SK-N-DZ (cell line): ENCODE measurements around the gene P2RX2.

Experiments
- DNase-seq: peaks from one replicate; pipeline ENCODE4 v3.0.0-alpha.2; 2015; ENCODE audit warnings: low spot score
- small RNA-seq, 2 experiments: library from RNA; depleted of rRNA; stranded (forward); fragments of <200 nt; gene quantifications; one replicate each; pipeline ENCODE3, GENCODE V24; 2014

Gene P2RX2

DNA sequence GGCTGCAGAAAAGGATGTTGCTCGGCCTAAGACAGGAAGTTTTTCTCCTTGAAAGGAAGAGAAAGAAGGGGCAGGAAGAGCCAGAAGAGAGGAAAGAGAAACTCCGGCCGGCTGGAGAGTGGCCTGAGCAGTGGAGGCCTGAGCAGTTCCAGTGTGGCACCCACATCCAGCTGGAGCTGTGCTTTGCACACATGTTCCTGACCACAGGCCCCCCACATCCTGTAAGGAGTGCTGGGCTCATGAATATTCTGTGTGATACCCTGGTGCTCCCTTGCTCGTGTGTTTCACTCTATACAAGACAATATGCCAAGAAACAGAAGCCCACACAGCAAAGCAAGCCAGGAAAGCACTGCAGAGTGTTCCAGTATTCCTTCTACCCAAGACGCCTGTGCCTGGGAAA, 41.5 kb downstream of the P2RX2 start:
- DNase-seq = no peak

DNA sequence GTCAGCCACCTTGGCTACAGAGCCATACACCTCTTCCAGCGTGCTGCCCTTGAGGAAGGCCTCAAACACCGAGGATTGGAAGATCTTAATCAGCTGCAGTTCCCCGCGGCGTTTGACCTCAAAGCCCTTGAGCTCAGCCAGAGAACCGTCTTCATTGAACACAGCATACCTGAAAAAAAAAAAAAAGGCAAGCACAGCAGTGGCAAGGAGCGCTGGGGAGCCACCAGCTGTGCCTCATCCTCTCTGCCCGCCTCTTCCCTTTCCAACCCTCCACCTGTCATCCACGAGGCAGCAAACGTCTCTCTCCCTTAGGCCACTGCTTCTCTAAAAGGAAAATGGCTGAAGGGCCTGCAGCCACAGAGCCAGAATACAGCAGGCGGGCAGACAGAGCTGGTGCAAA, 42.4 kb downstream of the P2RX2 start:
- no peak for DNase-seq

DNA sequence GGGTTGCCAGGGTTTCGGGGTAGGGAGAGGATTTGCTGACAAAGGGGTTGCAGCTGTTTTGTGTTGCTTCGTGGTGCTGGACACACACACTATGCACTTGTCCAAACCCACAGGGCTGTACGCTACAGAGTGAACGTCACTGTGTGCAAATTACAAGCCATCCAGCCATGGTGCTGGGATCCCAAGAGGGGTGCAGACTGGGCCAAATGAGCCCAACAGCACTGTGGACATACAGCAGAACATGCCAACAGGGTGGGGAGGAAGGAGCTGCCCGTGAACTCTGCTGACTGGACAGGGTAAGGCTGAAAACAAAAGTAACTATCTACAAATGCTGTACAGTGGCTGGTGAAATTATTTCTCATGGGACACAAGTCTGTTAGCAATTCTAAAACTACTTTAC, 43.4 kb downstream of the P2RX2 start:
- DNase-seq = no peak

DNA sequence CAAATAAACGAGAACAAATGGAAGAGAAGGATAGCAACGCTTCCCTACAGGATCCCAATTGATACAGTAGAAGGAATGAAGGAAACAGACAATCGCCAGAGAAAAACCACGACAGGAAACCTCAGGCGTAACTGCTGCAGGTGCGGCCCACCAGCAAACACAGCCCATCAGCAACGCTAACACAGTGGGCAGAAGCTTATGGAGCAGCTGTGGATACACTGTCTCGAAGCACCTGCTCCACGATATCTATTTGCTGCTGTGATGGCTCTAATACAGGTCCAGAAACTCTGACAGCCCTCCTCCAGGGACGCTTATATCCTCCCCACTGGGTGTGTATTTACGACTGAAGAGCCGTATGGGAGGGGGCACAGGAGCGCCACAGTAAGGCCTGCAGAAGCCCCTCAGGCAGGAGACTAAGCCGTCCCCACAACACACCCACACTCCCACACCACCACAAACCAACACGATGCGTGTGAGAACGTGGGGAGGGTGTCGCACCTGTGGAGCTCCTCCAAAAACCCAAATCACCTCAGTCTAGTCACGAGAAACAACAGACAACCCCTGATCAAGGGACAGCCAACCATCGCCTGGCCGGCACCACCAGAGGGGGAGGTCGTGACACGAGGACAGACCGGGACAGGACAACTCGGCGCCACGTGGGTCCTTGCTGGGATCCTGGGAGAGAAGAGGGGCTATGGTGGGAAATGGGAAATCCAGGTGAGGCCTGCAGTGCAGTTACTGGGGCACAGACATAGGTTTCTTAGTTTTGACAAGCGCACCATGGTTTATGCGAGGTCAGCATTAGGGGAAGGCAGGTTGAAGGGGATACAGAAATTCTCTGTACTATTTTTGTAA, 44.6 kb downstream of the P2RX2 start:
- no peak for DNase-seq

DNA sequence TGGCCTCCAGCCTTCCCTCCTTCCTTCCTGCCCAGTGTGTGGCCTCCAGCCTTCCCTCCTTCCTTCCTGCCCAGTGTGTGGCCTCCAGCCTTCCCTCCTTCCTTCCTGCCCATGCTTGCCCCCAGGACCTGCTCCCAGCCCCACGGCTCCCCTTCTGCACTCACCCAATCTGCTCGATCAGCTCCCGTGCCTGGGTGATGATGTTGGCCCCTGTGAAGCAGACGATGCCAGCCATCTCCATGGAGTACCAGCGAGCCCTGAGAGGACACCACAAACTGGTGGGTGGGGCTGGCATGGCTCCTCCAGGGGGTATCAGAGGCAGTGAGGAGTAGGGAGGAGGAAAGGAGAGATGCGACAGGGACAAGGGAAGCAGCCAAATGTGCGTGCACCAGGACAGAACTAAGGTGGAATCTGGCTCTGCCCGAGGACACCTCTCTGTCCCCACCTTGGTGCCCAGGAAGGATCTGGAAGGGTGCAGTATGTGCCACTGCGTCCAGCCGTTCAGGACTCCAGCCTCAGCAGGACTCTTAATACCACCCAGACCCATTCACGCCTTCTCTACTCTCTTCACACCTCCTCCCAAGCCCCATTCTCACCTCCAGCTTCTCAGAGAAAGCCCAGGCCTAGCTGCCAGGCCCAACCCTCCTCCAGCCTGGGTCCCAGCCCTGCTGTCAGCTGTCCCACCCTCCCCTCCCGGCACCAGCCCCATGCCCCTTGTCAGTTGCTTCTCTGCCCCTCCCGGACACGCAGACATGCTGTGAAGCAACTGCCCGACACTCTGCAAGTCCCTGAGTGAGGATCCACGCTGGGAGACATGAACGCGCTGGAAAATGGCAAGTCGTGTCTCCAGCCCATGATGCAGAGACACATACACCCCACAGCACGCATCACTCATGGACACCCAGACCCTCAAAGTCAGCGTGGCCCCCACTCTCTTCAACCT, 45.9 kb downstream of the P2RX2 start:
- DNase-seq = no peak

DNA sequence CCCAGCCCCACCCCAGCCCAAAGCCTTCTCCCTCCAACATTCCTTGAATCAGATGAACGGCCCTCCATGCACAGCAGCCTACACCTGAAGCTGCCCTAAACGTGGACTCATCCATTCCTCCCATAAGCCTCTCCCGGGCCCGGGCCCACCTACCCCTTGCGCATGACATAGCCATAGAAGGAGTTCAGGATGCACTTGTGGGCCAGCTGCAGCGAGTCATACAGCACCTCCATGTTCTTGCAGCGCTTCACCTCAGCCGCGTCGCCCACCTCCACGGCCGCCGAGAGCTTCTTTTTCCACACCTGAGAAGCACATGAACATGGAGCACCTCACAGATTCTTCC, 46.5 kb downstream of the P2RX2 start:
- no peak for DNase-seq

DNA sequence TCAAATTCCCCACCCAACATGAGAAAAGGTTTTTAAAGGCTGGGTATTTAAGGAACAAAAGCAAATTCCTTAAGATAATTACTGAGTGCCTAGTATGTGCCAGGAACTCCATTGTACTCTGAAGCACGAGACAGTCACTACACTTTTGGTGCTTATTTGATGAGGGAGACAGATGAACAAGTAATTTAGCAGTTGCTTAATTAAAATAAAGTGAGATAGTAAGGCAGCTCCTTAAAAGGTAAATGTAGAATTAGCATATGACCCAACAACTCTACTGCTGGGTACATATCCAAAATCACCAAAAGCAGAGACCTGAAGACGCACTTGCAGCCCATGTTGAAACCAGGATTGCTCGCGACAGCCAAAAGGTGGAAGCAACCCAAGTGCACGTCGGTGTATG, 47.2 kb downstream of the P2RX2 start:
- DNase-seq = no peak

DNA sequence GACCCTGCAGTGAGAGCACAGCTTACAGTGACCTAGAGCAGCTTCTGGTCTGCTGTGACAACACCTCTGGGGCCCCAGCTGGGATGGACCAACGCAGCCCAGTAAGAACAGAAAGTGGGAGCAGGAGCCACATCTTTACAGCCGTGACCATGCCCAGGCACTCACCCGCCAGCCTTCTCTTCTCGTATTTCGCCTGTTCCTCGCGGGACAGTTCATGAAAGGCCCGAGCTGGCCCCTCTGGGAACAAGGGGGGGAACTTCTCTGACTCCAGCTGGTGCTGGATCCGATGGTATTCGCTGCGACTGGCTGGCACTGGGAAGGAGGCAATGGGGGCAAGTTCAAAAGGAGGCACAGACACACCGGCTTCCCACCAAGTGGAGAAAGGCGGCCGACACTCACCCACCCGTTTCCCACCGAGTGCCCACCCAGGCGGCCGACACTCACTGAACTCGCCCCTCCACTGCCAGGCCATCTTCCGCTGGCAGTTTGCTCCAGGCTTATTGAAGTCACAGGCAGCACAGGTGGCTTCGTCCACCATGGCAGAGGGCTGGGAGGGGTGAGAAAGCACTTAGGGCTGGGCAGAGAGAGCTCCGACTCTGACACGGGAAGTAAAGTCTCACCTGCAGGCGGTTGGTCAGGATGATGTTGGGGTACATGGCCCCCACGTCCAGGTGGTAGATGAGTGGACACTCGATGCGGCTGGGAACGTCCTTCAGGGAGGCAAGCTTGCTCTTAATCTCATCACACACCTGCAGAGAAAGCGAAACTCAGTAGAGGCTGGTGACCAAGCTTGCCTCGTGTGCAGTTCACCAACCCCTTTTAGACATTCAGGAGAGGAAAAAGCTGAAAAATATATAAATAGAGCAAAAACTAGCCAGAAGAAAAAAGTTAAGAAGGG, 49.9 kb downstream of the P2RX2 start:
- no peak for DNase-seq

DNA sequence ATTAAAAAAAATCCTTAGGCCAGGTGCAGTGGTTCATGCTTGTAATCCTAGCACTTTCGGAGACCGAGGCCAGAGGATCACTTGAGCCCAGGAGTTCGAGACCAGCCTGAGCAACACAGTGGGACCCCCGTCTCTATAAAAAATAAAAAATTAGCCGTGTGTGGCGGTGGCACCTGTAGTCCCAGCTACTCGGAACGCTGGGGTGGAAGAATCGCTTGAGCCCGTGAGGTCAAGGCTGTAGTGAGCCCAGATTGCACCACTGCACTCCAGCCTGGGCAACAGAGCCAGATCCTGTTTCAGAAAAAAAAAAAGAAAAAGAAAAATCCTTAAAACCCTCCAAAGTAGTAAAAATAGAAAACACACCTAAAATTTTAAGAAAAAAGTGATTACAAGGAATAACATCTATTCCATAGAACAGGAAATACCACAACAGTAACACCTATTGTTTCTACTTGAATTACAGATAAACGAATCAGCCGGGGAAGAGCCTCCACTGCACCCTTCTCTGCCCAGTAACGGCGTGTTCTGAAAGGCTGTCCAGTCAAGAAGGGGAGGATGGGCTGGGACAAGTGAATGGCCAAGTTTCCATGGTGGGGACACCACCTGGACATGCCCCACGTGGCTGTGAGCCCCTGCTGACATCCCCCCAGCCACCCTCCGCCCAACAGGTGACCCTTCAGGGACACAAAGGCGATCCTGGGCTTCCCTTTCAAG, 50.7 kb downstream of the P2RX2 start:
- DNase-seq = no peak

Small RNA genes lying within 50 kb of the gene (small RNA-seq; reads per million reads assigned to genes)
- 0 reads per million in 2 experiments for gene MIR6763
